Measurements from ENCODE around the gene SH3PXD2B. TPM values are rescaled to one million over a fixed set of nuclear protein-coding genes. Genes with fewer than 3 reads are reported as not detected.

The SH3PXD2B gene
- total and polyA plus RNA-seq, 2 donors (not counting 1 experiment from before 2014, with no cell fraction given) = not detected

GRCh38 chr5:172311026-172311425 lies 143.3 kb downstream of the SH3PXD2B start:
- no peaks in the 10 kb centered on the region for H3K36me3 ChIP-seq (replicated peaks in 1 of 2; ENCODE audit: control extremely low read depth in 1 of 2, control insufficient read depth in 1 of 2, extremely low read depth in 1 of 2, insufficient read depth in 2 of 2, low read length in 1 of 2)
- intact Hi-C loops (cut with micrococcal nuclease) = no loop called here
- Mint-ChIP-seq H3K4me3 (no peak overlapping the region), H3K27ac (no peak overlapping the region), H3K27me3 (peaks cover 5% of the 10 kb centered on the region), H3K4me1 (no peaks in the 10 kb centered on the region), H3K9me3 (ENCODE audit: insufficient read depth) (no peaks in the 10 kb centered on the region)
- no peaks in the 10 kb centered on the region for H3K27me3 ChIP-seq (replicated peaks in 1 of 4; ENCODE audit: control extremely low read depth in 1 of 4, control insufficient read depth in 3 of 4, insufficient read depth in 4 of 4, low read length in 3 of 4)
- no peak overlapping the region for H2AFZ ChIP-seq (ENCODE audit: insufficient read depth, low read depth, low read length, poor library complexity, severe bottlenecking)
- DNase-seq = no peak
- no peaks in the 10 kb centered on the region for H3K9me3 ChIP-seq (ENCODE audit: control extremely low read depth in 1 of 3, control insufficient read depth in 2 of 3, insufficient read depth in 1 of 3, low read length in 2 of 3)
- WGBS (ENCODE audit: insufficient coverage) = 100% methylated on average over 2 of the region's 7 CpGs
- H3K4me1 ChIP-seq (ENCODE audit: control insufficient read depth in 2 of 2, insufficient read depth in 2 of 2, low read length in 2 of 2) = no peaks in the 10 kb centered on the region
- POLR2A ChIA-PET = no interaction called here
- H3K9ac ChIP-seq (ENCODE audit: low read length) = no peak overlapping the region
- ATAC-seq (ENCODE audit: low read depth) = no peak
- H3K79me2 ChIP-seq (ENCODE audit: control insufficient read depth, insufficient read depth, low read length) = no peaks in the 10 kb centered on the region
- CTCF ChIA-PET = no interaction called here
- TF ChIP-seq EZH2 (IDR thresholded peaks at IDR 0.05; ENCODE audit: borderline replicate concordance, insufficient read depth, low read depth, low read length, poor library complexity, severe bottlenecking) (no peak), CTCF (IDR thresholded peaks at IDR 0.05) (no peak)
- no peak overlapping the region for H3K27ac ChIP-seq (ENCODE audit: low read length in 2 of 2)
- no peaks in the 10 kb centered on the region for H4K20me1 ChIP-seq (ENCODE audit: control insufficient read depth, insufficient read depth, low read length, poor library complexity, severe bottlenecking)
- no peak overlapping the region for H3K4me3 ChIP-seq (ENCODE audit: control extremely low read depth in 1 of 5, extremely low read depth in 1 of 5, insufficient read depth in 1 of 5, low read depth in 2 of 5, low read length in 4 of 5)
- no peak overlapping the region for H3K4me2 ChIP-seq (replicated peaks; ENCODE audit: low read depth, low read length, poor library complexity, severe bottlenecking)

GRCh38 chr5:172305380-172305779 lies 148.9 kb downstream of the SH3PXD2B start:
- ATAC-seq (ENCODE audit: low read depth) = no peak
- H3K4me2 ChIP-seq (replicated peaks; ENCODE audit: low read depth, low read length, poor library complexity, severe bottlenecking) = no peak overlapping the region
- Mint-ChIP-seq H3K9me3 (ENCODE audit: insufficient read depth) (peaks cover 2% of the 10 kb centered on the region), H3K27ac (no peak overlapping the region), H3K27me3 (peaks cover 18% of the 10 kb centered on the region), H3K4me3 (no peak overlapping the region), H3K4me1 (no peaks in the 10 kb centered on the region)
- H3K27me3 ChIP-seq (replicated peaks in 1 of 4; ENCODE audit: control extremely low read depth in 1 of 4, control insufficient read depth in 3 of 4, insufficient read depth in 4 of 4, low read length in 3 of 4) = peaks cover 0 to 3% (median 0%) of the 10 kb centered on the region in 4 experiments
- peaks cover 1 to 9% (median 7%) of the 10 kb centered on the region in 3 donors for H3K9me3 ChIP-seq (ENCODE audit: control extremely low read depth in 1 of 3, control insufficient read depth in 2 of 3, insufficient read depth in 1 of 3, low read length in 2 of 3)
- ChIA-PET POLR2A (no interaction called here), CTCF (interaction anchor here (0.6 to 0.7 kb wide), 2 partner anchors 262 to 268 kb away, joined by 3 read pairs; no protein-coding TSS in a partner anchor)
- no CpG with 5 or more reads among the region's 2 CpGs for WGBS (ENCODE audit: insufficient coverage)
- no peak for DNase-seq
- no peak overlapping the region for H3K9ac ChIP-seq (ENCODE audit: low read length)
- no peaks in the 10 kb centered on the region for H3K4me1 ChIP-seq (ENCODE audit: control insufficient read depth in 2 of 2, insufficient read depth in 2 of 2, low read length in 2 of 2)
- intact Hi-C loops (cut with micrococcal nuclease) = no loop called here
- H3K27ac ChIP-seq (ENCODE audit: low read length in 2 of 2) = no peak overlapping the region
- H3K4me3 ChIP-seq (ENCODE audit: control extremely low read depth in 1 of 5, extremely low read depth in 1 of 5, insufficient read depth in 1 of 5, low read depth in 2 of 5, low read length in 4 of 5) = no peak overlapping the region
- no peaks in the 10 kb centered on the region for H4K20me1 ChIP-seq (ENCODE audit: control insufficient read depth, insufficient read depth, low read length, poor library complexity, severe bottlenecking)
- H2AFZ ChIP-seq (ENCODE audit: insufficient read depth, low read depth, low read length, poor library complexity, severe bottlenecking) = no peak overlapping the region
- TF ChIP-seq EZH2 (IDR thresholded peaks at IDR 0.05; ENCODE audit: borderline replicate concordance, insufficient read depth, low read depth, low read length, poor library complexity, severe bottlenecking) = no peak
- no peak for TF ChIP-seq CTCF (IDR thresholded peaks at IDR 0.05)
- no peaks in the 10 kb centered on the region for H3K79me2 ChIP-seq (ENCODE audit: control insufficient read depth, insufficient read depth, low read length)
- no peaks in the 10 kb centered on the region for H3K36me3 ChIP-seq (replicated peaks in 1 of 2; ENCODE audit: control extremely low read depth in 1 of 2, control insufficient read depth in 1 of 2, extremely low read depth in 1 of 2, insufficient read depth in 2 of 2, low read length in 1 of 2)

All from B cell (primary cell).